ENCODE results near the gene ITPK1. TPM values are rescaled to one million over a fixed set of nuclear protein-coding genes. Genes with fewer than 3 reads are reported as not detected.
"Not testable (repeated sequence)": the region's sequence is repeated elsewhere in the genome, so short reads cannot be mapped to it uniquely, and the experiment has no call there.

ITPK1 gene
- total and polyA plus RNA-seq, 2 experiments from 2014 or later, result 35.9 to 101 TPM

GRCh38 chr14:93132472-93133065 is 16.8 kb upstream of the ITPK1 start:
- Histone ChIP-seq H3K4me2 (no peak overlapping the region), H3K4me3 (no peak overlapping the region), H2AFZ (no peak overlapping the region), H3K36me3 (ENCODE audit: insufficient read depth) (no peaks in the 10 kb centered on the region), H3F3A (replicated peaks; ENCODE audit: low read depth) (no peaks in the 10 kb centered on the region), H3K9me2 (ENCODE audit: insufficient read depth) (no peaks in the 10 kb centered on the region), H3K4me1 (ENCODE audit: insufficient read depth) (no peaks in the 10 kb centered on the region), H3K27me3 (ENCODE audit: insufficient read depth) (no peaks in the 10 kb centered on the region), H3K27ac (ENCODE audit: low read depth) (no peak overlapping the region), H4K20me1 (replicated peaks; ENCODE audit: insufficient read depth) (no peaks in the 10 kb centered on the region), H3K79me2 (replicated peaks; ENCODE audit: insufficient read depth) (no peaks in the 10 kb centered on the region)
- H3K4me1 Mint-ChIP-seq, result 0 out of 3 replicates have a peak, but pooled peaks cover 4% of the 10 kb centered on the region
- peak; percentile 54 to 69 for TF ChIP-seq CTCF (conservative IDR thresholded peaks at IDR 0.05; ENCODE audit: low read depth in 2 of 2)
- TF ChIP-seq ZNF462 (CRISPR knock-in tag; IDR thresholded peaks at IDR 0.05), result no peak
- TF ChIP-seq CREB1 (CRISPR knock-in tag; IDR thresholded peaks at IDR 0.05; ENCODE audit: low read depth), result no peak
- TF ChIP-seq NANOG (IDR thresholded peaks at IDR 0.05; ENCODE audit: borderline replicate concordance), result no peak
- no peak for TF ChIP-seq EZH2phosphoT487 (IDR thresholded peaks at IDR 0.05; ENCODE audit: unreplicated experiment)
- H3K27ac Mint-ChIP-seq, result peak overlapping the region; percentile 68
- peak; percentile 92 for ATAC-seq
- no peaks in the 10 kb centered on the region for H3K36me3 Mint-ChIP-seq (ENCODE audit: low read depth)
- DNase-seq (ENCODE audit: low spot score), result peak; percentile 62
- H3K27me3 Mint-ChIP-seq (ENCODE audit: insufficient read depth, low read depth, poor library complexity), result no peaks in the 10 kb centered on the region
- no peaks in the 10 kb centered on the region for H3K9me3 Mint-ChIP-seq
- no peak overlapping the region for H3K4me3 Mint-ChIP-seq

GRCh38 chr14:93131257-93131820 is 15.6 kb upstream of the ITPK1 start:
- H3K4me3 Mint-ChIP-seq; H3K27ac Mint-ChIP-seq; H3K9me3 Mint-ChIP-seq; H3K4me1 Mint-ChIP-seq; H3K27ac ChIP-seq (ENCODE audit: low read depth); ATAC-seq; H2AFZ ChIP-seq; H3F3A ChIP-seq (replicated peaks; ENCODE audit: low read depth); H3K9me2 ChIP-seq (ENCODE audit: insufficient read depth); H4K20me1 ChIP-seq (replicated peaks; ENCODE audit: insufficient read depth); H3K79me2 ChIP-seq (replicated peaks; ENCODE audit: insufficient read depth); H3K4me1 ChIP-seq (ENCODE audit: insufficient read depth); H3K4me2 ChIP-seq; H3K36me3 Mint-ChIP-seq (ENCODE audit: low read depth); DNase-seq (ENCODE audit: low spot score); H3K27me3 Mint-ChIP-seq (ENCODE audit: insufficient read depth, low read depth, poor library complexity); H3K4me3 ChIP-seq; H3K36me3 ChIP-seq (ENCODE audit: insufficient read depth); H3K27me3 ChIP-seq (ENCODE audit: insufficient read depth): not testable (repeated sequence)

Measured in GM23338 (cell line).